ENCODE measurements around the gene NUP42. TPM values are rescaled to one million over a fixed set of nuclear protein-coding genes. Genes with fewer than 3 reads are reported as not detected.
A peak's percentile ranks its signal among the peaks of the same experiment; 100 is the strongest.

The NUP42 gene
- total and polyA plus RNA-seq, 2 of the 13 experiments (the other 11 are each of a cell fraction or from before 2014, with no cell fraction given), result 32.0 to 51.5 TPM

GRCh38 chr7:23181684-23182553, at the start of gene NUP42 (continued):
- TF ChIP-seq, protein P1, sequence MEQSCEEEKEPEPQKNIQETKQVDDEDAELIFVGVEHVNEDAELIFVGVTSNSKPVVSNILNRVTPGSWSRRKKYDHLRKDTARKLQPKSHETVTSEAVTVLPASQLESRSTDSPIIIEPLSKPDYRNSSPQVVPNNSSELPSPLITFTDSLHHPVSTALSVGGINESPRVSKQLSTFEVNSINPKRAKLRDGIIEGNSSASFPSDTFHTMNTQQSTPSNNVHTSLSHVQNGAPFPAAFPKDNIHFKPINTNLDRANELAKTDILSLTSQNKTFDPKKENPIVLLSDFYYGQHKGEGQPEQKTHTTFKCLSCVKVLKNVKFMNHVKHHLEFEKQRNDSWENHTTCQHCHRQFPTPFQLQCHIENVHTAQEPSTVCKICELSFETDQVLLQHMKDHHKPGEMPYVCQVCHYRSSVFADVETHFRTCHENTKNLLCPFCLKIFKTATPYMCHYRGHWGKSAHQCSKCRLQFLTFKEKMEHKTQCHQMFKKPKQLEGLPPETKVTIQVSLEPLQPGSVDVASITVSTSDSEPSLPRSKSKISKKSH (CRISPR knock-in tag; IDR thresholded peaks at IDR 0.05; ENCODE audit: borderline replicate concordance), result peak; percentile 79; the same call in 1 of the 2 replicates
- TF ChIP-seq, protein P2, sequence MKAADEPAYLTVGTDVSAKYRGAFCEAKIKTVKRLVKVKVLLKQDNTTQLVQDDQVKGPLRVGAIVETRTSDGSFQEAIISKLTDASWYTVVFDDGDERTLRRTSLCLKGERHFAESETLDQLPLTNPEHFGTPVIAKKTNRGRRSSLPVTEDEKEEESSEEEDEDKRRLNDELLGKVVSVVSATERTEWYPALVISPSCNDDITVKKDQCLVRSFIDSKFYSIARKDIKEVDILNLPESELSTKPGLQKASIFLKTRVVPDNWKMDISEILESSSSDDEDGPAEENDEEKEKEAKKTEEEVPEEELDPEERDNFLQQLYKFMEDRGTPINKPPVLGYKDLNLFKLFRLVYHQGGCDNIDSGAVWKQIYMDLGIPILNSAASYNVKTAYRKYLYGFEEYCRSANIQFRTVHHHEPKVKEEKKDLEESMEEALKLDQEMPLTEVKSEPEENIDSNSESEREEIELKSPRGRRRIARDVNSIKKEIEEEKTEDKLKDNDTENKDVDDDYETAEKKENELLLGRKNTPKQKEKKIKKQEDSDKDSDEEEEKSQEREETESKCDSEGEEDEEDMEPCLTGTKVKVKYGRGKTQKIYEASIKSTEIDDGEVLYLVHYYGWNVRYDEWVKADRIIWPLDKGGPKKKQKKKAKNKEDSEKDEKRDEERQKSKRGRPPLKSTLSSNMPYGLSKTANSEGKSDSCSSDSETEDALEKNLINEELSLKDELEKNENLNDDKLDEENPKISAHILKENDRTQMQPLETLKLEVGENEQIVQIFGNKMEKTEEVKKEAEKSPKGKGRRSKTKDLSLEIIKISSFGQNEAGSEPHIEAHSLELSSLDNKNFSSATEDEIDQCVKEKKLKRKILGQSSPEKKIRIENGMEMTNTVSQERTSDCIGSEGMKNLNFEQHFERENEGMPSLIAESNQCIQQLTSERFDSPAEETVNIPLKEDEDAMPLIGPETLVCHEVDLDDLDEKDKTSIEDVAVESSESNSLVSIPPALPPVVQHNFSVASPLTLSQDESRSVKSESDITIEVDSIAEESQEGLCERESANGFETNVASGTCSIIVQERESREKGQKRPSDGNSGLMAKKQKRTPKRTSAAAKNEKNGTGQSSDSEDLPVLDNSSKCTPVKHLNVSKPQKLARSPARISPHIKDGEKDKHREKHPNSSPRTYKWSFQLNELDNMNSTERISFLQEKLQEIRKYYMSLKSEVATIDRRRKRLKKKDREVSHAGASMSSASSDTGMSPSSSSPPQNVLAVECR (CRISPR knock-in tag; IDR thresholded peaks at IDR 0.05; ENCODE audit: borderline replicate concordance), result peak; percentile 96
- TF ChIP-seq ZNF720 (CRISPR knock-in tag; IDR thresholded peaks at IDR 0.05) (no peak), PCBP1 (IDR thresholded peaks at IDR 0.05; ENCODE audit: borderline replicate concordance, low read depth, low read length) (no peak), ZSCAN20 (CRISPR knock-in tag; IDR thresholded peaks at IDR 0.05; ENCODE audit: borderline replicate concordance) (no peak), ZNF17 (CRISPR knock-in tag; IDR thresholded peaks at IDR 0.05) (no peak), HNRNPH1 (optimal IDR thresholded peaks at IDR 0.05; ENCODE audit: low read depth, low read length) (no peak), ZXDC (CRISPR knock-in tag; IDR thresholded peaks at IDR 0.05) (peak; percentile 62; the same call in 1 of the 2 replicates), ZBTB37 (CRISPR knock-in tag; IDR thresholded peaks at IDR 0.05) (no peak), FLYWCH1 (CRISPR knock-in tag; IDR thresholded peaks at IDR 0.05) (no peak), DMTF1 (CRISPR knock-in tag; IDR thresholded peaks at IDR 0.05) (peak; percentile 84; the same call in 1 of the 2 replicates), ZNF207 (IDR thresholded peaks at IDR 0.05; ENCODE audit: borderline replicate concordance) (no peak)
- TF ChIP-seq, protein P3, sequence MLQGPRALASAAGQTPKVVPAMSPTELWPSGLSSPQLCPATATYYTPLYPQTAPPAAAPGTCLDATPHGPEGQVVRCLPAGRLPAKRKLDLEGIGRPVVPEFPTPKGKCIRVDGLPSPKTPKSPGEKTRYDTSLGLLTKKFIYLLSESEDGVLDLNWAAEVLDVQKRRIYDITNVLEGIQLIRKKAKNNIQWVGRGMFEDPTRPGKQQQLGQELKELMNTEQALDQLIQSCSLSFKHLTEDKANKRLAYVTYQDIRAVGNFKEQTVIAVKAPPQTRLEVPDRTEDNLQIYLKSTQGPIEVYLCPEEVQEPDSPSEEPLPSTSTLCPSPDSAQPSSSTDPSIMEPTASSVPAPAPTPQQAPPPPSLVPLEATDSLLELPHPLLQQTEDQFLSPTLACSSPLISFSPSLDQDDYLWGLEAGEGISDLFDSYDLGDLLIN (CRISPR knock-in tag; IDR thresholded peaks at IDR 0.05; ENCODE audit: borderline replicate concordance), result no peak; the same call in 1 of the 2 replicates

Data from HepG2 (cell line).